GM23338 (cell line): ENCODE measurements around the gene FLNB. TPM values are rescaled to one million over a fixed set of nuclear protein-coding genes. Genes with fewer than 3 reads are reported as not detected.

Experiments used
- ATAC-seq: fragments of 200-7000 bp; cut with Tn5 transposase; 3 replicates; pipeline ENCODE4 v1.9.1; 2020
- DNase-seq: peaks from one replicate; pipeline ENCODE4 v3.0.0-alpha.2; 2015; ENCODE audit warnings: low spot score
- H2AFZ ChIP-seq: fragments of 200-600 bp; sonication (generic); 2 replicates; pipeline ENCODE4 v1.8.0; 2016; ENCODE audit warnings: antibody characterized with exemption, mild to moderate bottlenecking, moderate library complexity
- H3F3A ChIP-seq: fragments of 200-600 bp; sonication (generic); replicated peaks from 2 replicates; pipeline ENCODE4 v1.8.0; 2017; ENCODE audit warnings: antibody characterized with exemption, mixed run types, low read depth
- H3K27ac ChIP-seq: fragments of 200-600 bp; sonication (generic); 2 replicates; pipeline ENCODE4 v1.6.1; 2016; ENCODE audit warnings: low read depth
- H3K27me3 ChIP-seq: fragments of 200-600 bp; sonication (generic); 2 replicates; pipeline ENCODE4 v1.8.0; 2016; ENCODE audit warnings: mild to moderate bottlenecking, mixed run types, moderate library complexity; ENCODE audit not compliant: insufficient read depth
- H3K36me3 ChIP-seq: fragments of 200-600 bp; sonication (generic); 2 replicates; pipeline ENCODE4 v1.8.0; 2016; ENCODE audit warnings: mild to moderate bottlenecking; ENCODE audit not compliant: insufficient read depth
- H3K4me1 ChIP-seq: fragments of 200-600 bp; sonication (generic); 2 replicates; pipeline ENCODE4 v1.8.0; 2016; ENCODE audit warnings: mild to moderate bottlenecking, moderate library complexity; ENCODE audit not compliant: insufficient read depth
- H3K4me2 ChIP-seq: fragments of 200-600 bp; sonication (generic); 2 replicates; pipeline ENCODE4 v1.7.1; 2017; ENCODE audit warnings: mixed run types
- H3K4me3 ChIP-seq: fragments of 200-600 bp; sonication (generic); 2 replicates; pipeline ENCODE4 v1.6.1; 2016; ENCODE audit warnings: mixed run types
- H3K79me2 ChIP-seq: fragments of 200-600 bp; sonication (generic); replicated peaks from 2 replicates; pipeline ENCODE4 v1.8.0; 2017; ENCODE audit warnings: mild to moderate bottlenecking; ENCODE audit not compliant: insufficient read depth
- H3K9me2 ChIP-seq: fragments of 200-600 bp; sonication (generic); 2 replicates; pipeline ENCODE4 v1.8.0; 2017; ENCODE audit not compliant: insufficient read depth
- H4K20me1 ChIP-seq: fragments of 200-600 bp; sonication (generic); replicated peaks from 2 replicates; pipeline ENCODE4 v1.8.0; 2017; ENCODE audit warnings: mild to moderate bottlenecking; ENCODE audit not compliant: insufficient read depth
- H3K27ac Mint-ChIP-seq: 2 replicates; pipeline ENCODE4 v1.8.0; 2020; ENCODE audit warnings: inconsistent platforms, mild to moderate bottlenecking, moderate library complexity, mixed read lengths
- H3K27me3 Mint-ChIP-seq: 3 replicates; pipeline ENCODE4 v1.8.0; 2022; ENCODE audit warnings: low read depth, mild to moderate bottlenecking, moderate library complexity, mixed read lengths, inconsistent platforms; ENCODE audit not compliant: insufficient read depth, poor library complexity
- H3K36me3 Mint-ChIP-seq: 3 replicates; pipeline ENCODE4 v1.8.0; 2021; ENCODE audit warnings: low read depth, mild to moderate bottlenecking, inconsistent platforms, moderate library complexity, mixed read lengths
- H3K4me1 Mint-ChIP-seq: 3 replicates; pipeline ENCODE4 v1.8.0; 2020; ENCODE audit warnings: mild to moderate bottlenecking, inconsistent platforms, mixed read lengths
- H3K4me3 Mint-ChIP-seq: 3 replicates; pipeline ENCODE4 v1.8.0; 2021; ENCODE audit warnings: moderate library complexity, mild to moderate bottlenecking, inconsistent platforms, mixed read lengths
- H3K9me3 Mint-ChIP-seq: 3 replicates; pipeline ENCODE4 v1.8.0; 2020; ENCODE audit warnings: moderate library complexity, mild to moderate bottlenecking, inconsistent platforms, mixed read lengths
- CREB1 ChIP-seq: fragments of 250-450 bp; sonication (Bioruptor Pico); IDR thresholded peaks from 2 replicates; pipeline ENCODE4 v1.5.0; 2020; ENCODE audit warnings: low read depth, mild to moderate bottlenecking, moderate library complexity
- ETS1 ChIP-seq: IDR thresholded peaks from 2 replicates; pipeline ENCODE4 v1.6.1; 2016; ENCODE audit warnings: antibody characterized with exemption
- EZH2 ChIP-seq: fragments of 200-600 bp; sonication (generic); IDR thresholded peaks from one replicate; pipeline ENCODE4 v1.8.0; 2017; ENCODE audit warnings: antibody characterized with exemption, mild to moderate bottlenecking, low read depth; ENCODE audit not compliant: unreplicated experiment
- EZH2phosphoT487 ChIP-seq: fragments of 200-600 bp; sonication (generic); IDR thresholded peaks from one replicate; pipeline ENCODE4 v1.8.1; 2018; ENCODE audit warnings: antibody characterized with exemption; ENCODE audit not compliant: unreplicated experiment
- JUNB ChIP-seq: IDR thresholded peaks from one replicate; pipeline ENCODE4 v1.6.1; 2016; ENCODE audit warnings: antibody characterized with exemption; ENCODE audit not compliant: unreplicated experiment
- NANOG ChIP-seq: IDR thresholded peaks from 2 replicates; pipeline ENCODE4 v1.6.1; 2016; ENCODE audit warnings: antibody characterized with exemption, borderline replicate concordance
- POLR2AphosphoS5 ChIP-seq: IDR thresholded peaks from 2 replicates; pipeline ENCODE4 v1.6.1; 2016; ENCODE audit warnings: antibody characterized with exemption, low read depth
- ZNF114 ChIP-seq: fragments of 250-450 bp; sonication (Bioruptor Pico); IDR thresholded peaks from 2 replicates; pipeline ENCODE4 v1.5.0; 2020; ENCODE audit warnings: mild to moderate bottlenecking, moderate library complexity
- ZNF331 ChIP-seq: fragments of 250-450 bp; sonication (Bioruptor Pico); IDR thresholded peaks from 2 replicates; pipeline ENCODE4 v1.5.0; 2020; ENCODE audit warnings: low read depth, mild to moderate bottlenecking, moderate library complexity
- polyA plus RNA-seq: library from polyadenylated mRNA; unstranded; fragments of >200 nt; fragmentation: Nextera tagmentation; extraction: Ambion mirVana; gene quantifications from 2 replicates; pipeline ENCODE4 v1.2.1, GENCODE V29; 2016
- total RNA-seq: library from RNA; depleted of rRNA; stranded (reverse); fragments of >200 nt; shearing (Covaris generic); gene quantifications from 2 replicates; pipeline ENCODE4 v1.2.3, GENCODE V29; 2014
- TF ChIP-seq, protein P1 (sequence below), 2 experiments: fragments of 200-600 bp in 1 of 2; sonication (generic) in 1 of 2; conservative IDR thresholded peaks; 2 replicates each; pipeline versions ENCODE4 v1.5.1 to v1.6.1; 2016 to 2017; ENCODE audit warnings: antibody characterized with exemption in 2 of 2, low read depth in 2 of 2, mild to moderate bottlenecking in 2 of 2, moderate library complexity in 1 of 2
- TF ChIP-seq, protein P2 (sequence below): fragments of 250-450 bp; sonication (Bioruptor Pico); IDR thresholded peaks from 2 replicates; pipeline ENCODE4 v1.5.0; 2020; ENCODE audit warnings: mild to moderate bottlenecking, moderate library complexity
- TF ChIP-seq, protein P3 (sequence below): IDR thresholded peaks from one replicate; pipeline ENCODE4 v1.6.1; 2018; ENCODE audit warnings: antibody characterized with exemption; ENCODE audit not compliant: unreplicated experiment

FLNB gene
- total and polyA plus RNA-seq, 2 experiments from 2014 or later, result 39.7 to 179 TPM

- H3K36me3 ChIP-seq, result peaks cover 47% of the 10 kb centered on the region
- no peaks in the 10 kb centered on the region for H3K27me3 ChIP-seq
- no peak overlapping the region for H3K4me3 Mint-ChIP-seq
- H3K27ac Mint-ChIP-seq, result no peak overlapping the region
- H3K27ac ChIP-seq, result no peak overlapping the region
- H3F3A ChIP-seq, result no peaks in the 10 kb centered on the region
- TF ChIP-seq ETS1 (no peak), NANOG (no peak), ZNF331 (no peak), CREB1 (CRISPR knock-in tag) (no peak), POLR2AphosphoS5 (no peak), EZH2phosphoT487 (no peak), ZNF114 (CRISPR knock-in tag) (no peak), JUNB (no peak), EZH2 (no peak)
- TF ChIP-seq, protein P1, sequence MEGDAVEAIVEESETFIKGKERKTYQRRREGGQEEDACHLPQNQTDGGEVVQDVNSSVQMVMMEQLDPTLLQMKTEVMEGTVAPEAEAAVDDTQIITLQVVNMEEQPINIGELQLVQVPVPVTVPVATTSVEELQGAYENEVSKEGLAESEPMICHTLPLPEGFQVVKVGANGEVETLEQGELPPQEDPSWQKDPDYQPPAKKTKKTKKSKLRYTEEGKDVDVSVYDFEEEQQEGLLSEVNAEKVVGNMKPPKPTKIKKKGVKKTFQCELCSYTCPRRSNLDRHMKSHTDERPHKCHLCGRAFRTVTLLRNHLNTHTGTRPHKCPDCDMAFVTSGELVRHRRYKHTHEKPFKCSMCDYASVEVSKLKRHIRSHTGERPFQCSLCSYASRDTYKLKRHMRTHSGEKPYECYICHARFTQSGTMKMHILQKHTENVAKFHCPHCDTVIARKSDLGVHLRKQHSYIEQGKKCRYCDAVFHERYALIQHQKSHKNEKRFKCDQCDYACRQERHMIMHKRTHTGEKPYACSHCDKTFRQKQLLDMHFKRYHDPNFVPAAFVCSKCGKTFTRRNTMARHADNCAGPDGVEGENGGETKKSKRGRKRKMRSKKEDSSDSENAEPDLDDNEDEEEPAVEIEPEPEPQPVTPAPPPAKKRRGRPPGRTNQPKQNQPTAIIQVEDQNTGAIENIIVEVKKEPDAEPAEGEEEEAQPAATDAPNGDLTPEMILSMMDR (conservative IDR thresholded peaks at IDR 0.05; ENCODE audit: low read depth in 2 of 2), result no peak
- TF ChIP-seq, protein P2, sequence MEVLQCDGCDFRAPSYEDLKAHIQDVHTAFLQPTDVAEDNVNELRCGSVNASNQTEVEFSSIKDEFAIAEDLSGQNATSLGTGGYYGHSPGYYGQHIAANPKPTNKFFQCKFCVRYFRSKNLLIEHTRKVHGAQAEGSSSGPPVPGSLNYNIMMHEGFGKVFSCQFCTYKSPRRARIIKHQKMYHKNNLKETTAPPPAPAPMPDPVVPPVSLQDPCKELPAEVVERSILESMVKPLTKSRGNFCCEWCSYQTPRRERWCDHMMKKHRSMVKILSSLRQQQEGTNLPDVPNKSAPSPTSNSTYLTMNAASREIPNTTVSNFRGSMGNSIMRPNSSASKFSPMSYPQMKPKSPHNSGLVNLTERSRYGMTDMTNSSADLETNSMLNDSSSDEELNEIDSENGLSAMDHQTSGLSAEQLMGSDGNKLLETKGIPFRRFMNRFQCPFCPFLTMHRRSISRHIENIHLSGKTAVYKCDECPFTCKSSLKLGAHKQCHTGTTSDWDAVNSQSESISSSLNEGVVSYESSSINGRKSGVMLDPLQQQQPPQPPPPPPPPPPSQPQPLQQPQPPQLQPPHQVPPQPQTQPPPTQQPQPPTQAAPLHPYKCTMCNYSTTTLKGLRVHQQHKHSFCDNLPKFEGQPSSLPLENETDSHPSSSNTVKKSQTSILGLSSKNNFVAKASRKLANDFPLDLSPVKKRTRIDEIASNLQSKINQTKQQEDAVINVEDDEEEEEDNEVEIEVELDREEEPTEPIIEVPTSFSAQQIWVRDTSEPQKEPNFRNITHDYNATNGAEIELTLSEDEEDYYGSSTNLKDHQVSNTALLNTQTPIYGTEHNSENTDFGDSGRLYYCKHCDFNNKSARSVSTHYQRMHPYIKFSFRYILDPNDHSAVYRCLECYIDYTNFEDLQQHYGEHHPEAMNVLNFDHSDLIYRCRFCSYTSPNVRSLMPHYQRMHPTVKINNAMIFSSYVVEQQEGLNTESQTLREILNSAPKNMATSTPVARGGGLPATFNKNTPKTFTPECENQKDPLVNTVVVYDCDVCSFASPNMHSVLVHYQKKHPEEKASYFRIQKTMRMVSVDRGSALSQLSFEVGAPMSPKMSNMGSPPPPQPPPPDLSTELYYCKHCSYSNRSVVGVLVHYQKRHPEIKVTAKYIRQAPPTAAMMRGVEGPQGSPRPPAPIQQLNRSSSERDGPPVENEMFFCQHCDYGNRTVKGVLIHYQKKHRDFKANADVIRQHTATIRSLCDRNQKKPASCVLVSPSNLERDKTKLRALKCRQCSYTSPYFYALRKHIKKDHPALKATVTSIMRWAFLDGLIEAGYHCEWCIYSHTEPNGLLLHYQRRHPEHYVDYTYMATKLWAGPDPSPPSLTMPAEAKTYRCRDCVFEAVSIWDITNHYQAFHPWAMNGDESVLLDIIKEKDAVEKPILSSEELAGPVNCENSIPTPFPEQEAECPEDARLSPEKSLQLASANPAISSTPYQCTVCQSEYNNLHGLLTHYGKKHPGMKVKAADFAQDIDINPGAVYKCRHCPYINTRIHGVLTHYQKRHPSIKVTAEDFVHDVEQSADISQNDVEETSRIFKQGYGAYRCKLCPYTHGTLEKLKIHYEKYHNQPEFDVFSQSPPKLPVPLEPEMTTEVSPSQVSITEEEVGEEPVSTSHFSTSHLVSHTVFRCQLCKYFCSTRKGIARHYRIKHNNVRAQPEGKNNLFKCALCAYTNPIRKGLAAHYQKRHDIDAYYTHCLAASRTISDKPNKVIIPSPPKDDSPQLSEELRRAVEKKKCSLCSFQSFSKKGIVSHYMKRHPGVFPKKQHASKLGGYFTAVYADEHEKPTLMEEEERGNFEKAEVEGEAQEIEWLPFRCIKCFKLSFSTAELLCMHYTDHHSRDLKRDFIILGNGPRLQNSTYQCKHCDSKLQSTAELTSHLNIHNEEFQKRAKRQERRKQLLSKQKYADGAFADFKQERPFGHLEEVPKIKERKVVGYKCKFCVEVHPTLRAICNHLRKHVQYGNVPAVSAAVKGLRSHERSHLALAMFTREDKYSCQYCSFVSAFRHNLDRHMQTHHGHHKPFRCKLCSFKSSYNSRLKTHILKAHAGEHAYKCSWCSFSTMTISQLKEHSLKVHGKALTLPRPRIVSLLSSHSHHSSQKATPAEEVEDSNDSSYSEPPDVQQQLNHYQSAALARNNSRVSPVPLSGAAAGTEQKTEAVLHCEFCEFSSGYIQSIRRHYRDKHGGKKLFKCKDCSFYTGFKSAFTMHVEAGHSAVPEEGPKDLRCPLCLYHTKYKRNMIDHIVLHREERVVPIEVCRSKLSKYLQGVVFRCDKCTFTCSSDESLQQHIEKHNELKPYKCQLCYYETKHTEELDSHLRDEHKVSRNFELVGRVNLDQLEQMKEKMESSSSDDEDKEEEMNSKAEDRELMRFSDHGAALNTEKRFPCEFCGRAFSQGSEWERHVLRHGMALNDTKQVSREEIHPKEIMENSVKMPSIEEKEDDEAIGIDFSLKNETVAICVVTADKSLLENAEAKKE, result no peak
- TF ChIP-seq, protein P3, sequence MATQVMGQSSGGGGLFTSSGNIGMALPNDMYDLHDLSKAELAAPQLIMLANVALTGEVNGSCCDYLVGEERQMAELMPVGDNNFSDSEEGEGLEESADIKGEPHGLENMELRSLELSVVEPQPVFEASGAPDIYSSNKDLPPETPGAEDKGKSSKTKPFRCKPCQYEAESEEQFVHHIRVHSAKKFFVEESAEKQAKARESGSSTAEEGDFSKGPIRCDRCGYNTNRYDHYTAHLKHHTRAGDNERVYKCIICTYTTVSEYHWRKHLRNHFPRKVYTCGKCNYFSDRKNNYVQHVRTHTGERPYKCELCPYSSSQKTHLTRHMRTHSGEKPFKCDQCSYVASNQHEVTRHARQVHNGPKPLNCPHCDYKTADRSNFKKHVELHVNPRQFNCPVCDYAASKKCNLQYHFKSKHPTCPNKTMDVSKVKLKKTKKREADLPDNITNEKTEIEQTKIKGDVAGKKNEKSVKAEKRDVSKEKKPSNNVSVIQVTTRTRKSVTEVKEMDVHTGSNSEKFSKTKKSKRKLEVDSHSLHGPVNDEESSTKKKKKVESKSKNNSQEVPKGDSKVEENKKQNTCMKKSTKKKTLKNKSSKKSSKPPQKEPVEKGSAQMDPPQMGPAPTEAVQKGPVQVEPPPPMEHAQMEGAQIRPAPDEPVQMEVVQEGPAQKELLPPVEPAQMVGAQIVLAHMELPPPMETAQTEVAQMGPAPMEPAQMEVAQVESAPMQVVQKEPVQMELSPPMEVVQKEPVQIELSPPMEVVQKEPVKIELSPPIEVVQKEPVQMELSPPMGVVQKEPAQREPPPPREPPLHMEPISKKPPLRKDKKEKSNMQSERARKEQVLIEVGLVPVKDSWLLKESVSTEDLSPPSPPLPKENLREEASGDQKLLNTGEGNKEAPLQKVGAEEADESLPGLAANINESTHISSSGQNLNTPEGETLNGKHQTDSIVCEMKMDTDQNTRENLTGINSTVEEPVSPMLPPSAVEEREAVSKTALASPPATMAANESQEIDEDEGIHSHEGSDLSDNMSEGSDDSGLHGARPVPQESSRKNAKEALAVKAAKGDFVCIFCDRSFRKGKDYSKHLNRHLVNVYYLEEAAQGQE, result no peak
- peaks cover 60% of the 10 kb centered on the region for H3K36me3 Mint-ChIP-seq
- H3K4me3 ChIP-seq, result no peak overlapping the region
- no peaks in the 10 kb centered on the region for H3K9me3 Mint-ChIP-seq
- no peak overlapping the region for H3K4me2 ChIP-seq
- no peaks in the 10 kb centered on the region; the same call in 1 of the 2 replicates for H3K79me2 ChIP-seq
- no peaks in the 10 kb centered on the region for H3K9me2 ChIP-seq
- H3K27me3 Mint-ChIP-seq, result peaks cover 1% of the 10 kb centered on the region
- DNase-seq, result no peak
- H4K20me1 ChIP-seq, result no peaks in the 10 kb centered on the region; the same call in none of the 2 replicates
- H2AFZ ChIP-seq, result no peak overlapping the region
- H3K4me1 ChIP-seq, result no peaks in the 10 kb centered on the region
- ATAC-seq, result no peak
- no peaks in the 10 kb centered on the region for H3K4me1 Mint-ChIP-seq
Observed at GRCh38 chr3:58115175-58115574, 107.0 kb downstream of the FLNB start.
